Bronchial epithelial cell (primary cell): ENCODE measurements around the gene MALAT1. TPM values are rescaled to one million over a fixed set of nuclear protein-coding genes. Genes with fewer than 3 reads are reported as not detected.
"Not testable (repeated sequence)": the region's sequence is repeated elsewhere in the genome, so short reads cannot be mapped to it uniquely, and the experiment has no call there.

Experiments
- DNase-seq: peaks from one replicate; pipeline ENCODE4 v3.0.0-alpha.2; 2010; ENCODE audit warnings: low read depth
- FAIRE-seq: peaks from 2 replicates; lab custom pipeline; 2011; peaks lifted over from hg19 to GRCh38; lab: Jason Lieb, UNC
- H3K27me3 ChIP-seq: 2 replicates; pipeline ENCODE4 v1.5.1; 2011; ENCODE audit warnings: low read length; ENCODE audit not compliant: control insufficient read depth, insufficient read depth
- H3K36me3 ChIP-seq: 2 replicates; pipeline ENCODE4 v1.5.1; 2011; ENCODE audit warnings: low read length; ENCODE audit not compliant: control insufficient read depth, insufficient read depth
- H3K4me3 ChIP-seq: 2 replicates; pipeline ENCODE4 v1.5.1; 2011; ENCODE audit warnings: mild to moderate bottlenecking, low read depth, low read length, control low read depth
- CTCF ChIP-seq: IDR thresholded peaks from 2 replicates; pipeline ENCODE4 v1.5.1; 2011; ENCODE audit warnings: mild to moderate bottlenecking, moderate library complexity, low read length, control low read depth, inconsistent platforms; ENCODE audit not compliant: insufficient read depth, severe bottlenecking
- total RNA-seq: library from RNA; depleted of rRNA; stranded (reverse); fragments of >200 nt; gene quantifications from 2 replicates; pipeline ENCODE4 v1.2.1, GENCODE V29; 2014

MALAT1 gene
- total RNA-seq, 1 donor from 2014 or later: 11,095 TPM

GRCh38 chr11:65456418-65456817, 42.4 kb upstream of the MALAT1 start:
- Histone ChIP-seq H3K27me3 (no peaks in the 10 kb centered on the region), H3K36me3 (no peaks in the 10 kb centered on the region), H3K4me3 (no peak overlapping the region)
- no peak for TF ChIP-seq CTCF
- no peak for FAIRE-seq
- no peak for DNase-seq

DNA sequence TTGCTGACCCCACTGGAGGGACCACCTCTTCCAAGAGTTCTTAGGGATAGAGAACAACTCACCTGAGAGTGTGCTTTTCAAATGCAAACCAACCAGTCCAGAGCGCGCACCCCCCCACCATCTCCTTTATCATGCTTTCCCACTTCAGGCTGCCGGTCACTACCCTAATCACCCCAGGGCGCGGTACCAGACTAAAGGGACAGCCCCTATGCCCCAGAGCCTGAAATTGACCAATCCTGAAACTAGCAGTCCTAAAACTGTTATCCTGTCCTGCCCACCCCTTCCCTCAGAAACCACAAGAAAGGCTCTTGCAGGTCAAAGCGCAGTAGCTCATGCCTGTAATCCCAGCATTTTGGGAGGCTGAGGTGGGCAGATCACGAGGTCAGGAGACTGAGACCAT, 39.3 kb upstream of the MALAT1 start:
- FAIRE-seq: no peak
- Histone ChIP-seq H3K27me3 (no peaks in the 10 kb centered on the region), H3K36me3 (no peaks in the 10 kb centered on the region), H3K4me3 (no peak overlapping the region)
- DNase-seq: no peak
- TF ChIP-seq CTCF: no peak

GRCh38 chr11:65465471-65465870, 33.4 kb upstream of the MALAT1 start:
- H3K36me3 ChIP-seq, H3K4me3 ChIP-seq, FAIRE-seq, DNase-seq, H3K27me3 ChIP-seq: not testable (repeated sequence)

GRCh38 chr11:65467306-65467705, 31.5 kb upstream of the MALAT1 start:
- not testable (repeated sequence) for DNase-seq, FAIRE-seq, H3K36me3 ChIP-seq, H3K27me3 ChIP-seq, H3K4me3 ChIP-seq

- FAIRE-seq (no peak), DNase-seq (peak; percentile 84)
- Histone ChIP-seq H3K4me3 (no peak overlapping the region), H3K36me3 (no peaks in the 10 kb centered on the region), H3K27me3 (no peaks in the 10 kb centered on the region)
- peak; percentile 93 for TF ChIP-seq CTCF
These were observed 29.9 kb upstream of the MALAT1 start for GRCh38 chr11:65468874-65469333.

- H3K27me3 ChIP-seq: no peaks in the 10 kb centered on the region
- FAIRE-seq (no peak), DNase-seq (no peak)
- H3K36me3 ChIP-seq: no peaks in the 10 kb centered on the region
- H3K4me3 ChIP-seq: no peak overlapping the region
- no peak for TF ChIP-seq CTCF
These were observed 28.3 kb upstream of the MALAT1 start for GRCh38 chr11:65470433-65471049.

DNA sequence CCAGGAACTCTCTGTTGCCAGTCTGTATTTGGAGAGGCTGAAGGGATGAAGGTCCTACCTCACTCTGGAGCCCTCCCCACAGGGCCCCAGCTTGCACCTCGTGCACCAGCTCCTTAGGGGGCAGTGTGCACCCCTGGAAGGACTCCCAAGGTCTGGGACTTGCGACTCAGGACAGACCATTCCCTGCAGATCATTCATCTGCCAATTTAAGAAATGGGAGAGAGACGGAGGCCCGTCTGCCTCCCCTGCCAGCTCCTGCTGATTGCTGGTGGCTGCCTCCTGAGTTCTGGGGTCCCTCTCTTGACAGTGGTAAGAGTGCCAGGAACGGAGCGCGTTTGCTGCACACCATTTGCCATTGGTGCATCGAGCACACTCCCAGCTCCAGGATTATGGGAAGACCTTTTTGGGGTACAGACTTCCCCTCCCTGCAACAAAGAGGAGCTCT, 27.4 kb upstream of the MALAT1 start:
- Histone ChIP-seq H3K4me3 (peak overlapping the region; percentile 7), H3K36me3 (no peaks in the 10 kb centered on the region), H3K27me3 (no peaks in the 10 kb centered on the region)
- peak; percentile 52 for TF ChIP-seq CTCF
- FAIRE-seq: no peak
- peak; percentile 52 for DNase-seq

DNA sequence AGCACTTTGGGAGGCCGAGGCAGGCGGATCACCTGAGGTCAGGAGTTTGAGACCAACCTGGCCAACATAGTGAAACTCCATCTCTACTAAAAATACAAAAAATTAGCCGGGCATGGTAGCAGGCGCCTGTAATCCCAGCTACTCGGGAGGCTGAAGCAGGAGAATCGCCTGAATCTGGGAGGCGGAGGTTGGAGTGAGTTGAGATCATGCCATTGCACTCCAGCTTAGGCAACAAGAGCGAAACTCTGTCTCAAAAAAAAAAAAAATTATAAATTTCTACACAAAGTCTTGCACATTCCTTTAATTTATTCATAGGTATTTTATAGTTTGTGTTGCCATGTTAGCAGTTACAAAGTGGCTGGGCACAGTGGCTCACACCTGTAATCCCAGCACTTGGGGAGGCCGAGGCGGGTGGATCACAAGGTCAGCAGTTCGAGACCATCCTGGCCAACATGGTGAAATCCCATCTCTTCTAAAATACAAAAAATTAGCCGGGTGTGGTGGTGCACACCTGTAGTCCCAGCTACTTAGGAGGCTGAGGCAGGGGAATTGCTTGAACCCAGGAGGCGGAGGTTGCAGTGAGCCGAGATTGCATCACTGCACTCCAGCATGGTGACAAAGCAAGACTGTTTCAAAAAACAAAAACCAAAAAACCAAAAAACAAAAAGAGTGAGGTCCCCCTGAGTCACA, 26.1 kb upstream of the MALAT1 start:
- H3K27me3 ChIP-seq, H3K36me3 ChIP-seq, FAIRE-seq, H3K4me3 ChIP-seq, DNase-seq: not testable (repeated sequence)
